Activated effector memory CD4-positive, alpha-beta T cell treated with anti-CD3 and anti-CD28 coated beads, Interleukin-2, amount 50 U/mL, for 16 hours (primary cell): ENCODE results near the gene NCKAP5.
"Not testable (repeated sequence)": the region's sequence is repeated elsewhere in the genome, so short reads cannot be mapped to it uniquely, and the experiment has no call there.

ENCODE experiments used
- DNase-seq: peaks from one replicate; pipeline ENCODE4 v3.0.0-alpha.2; 2020

Gene NCKAP5

GRCh38 chr2:133249362-133249761, 318.9 kb downstream of the NCKAP5 start:
- DNase-seq = no peak

- DNase-seq = no peak
These were observed 320.0 kb downstream of the NCKAP5 start for GRCh38 chr2:133248264-133248663.

- DNase-seq = no peak
These were observed 320.6 kb downstream of the NCKAP5 start for GRCh38 chr2:133247631-133248030.

GRCh38 chr2:133241224-133241571, 327.1 kb downstream of the NCKAP5 start:
- no peak for DNase-seq

- DNase-seq = no peak
These were observed 327.6 kb downstream of the NCKAP5 start for GRCh38 chr2:133240491-133241223.

GRCh38 chr2:133235968-133236367, 332.3 kb downstream of the NCKAP5 start:
- DNase-seq = no peak

GRCh38 chr2:133232556-133232955, 335.7 kb downstream of the NCKAP5 start:
- no peak for DNase-seq

GRCh38 chr2:133231264-133231663, 337.0 kb downstream of the NCKAP5 start:
- DNase-seq = no peak

GRCh38 chr2:133229974-133230373, 338.3 kb downstream of the NCKAP5 start:
- no peak for DNase-seq

GRCh38 chr2:133223226-133223625, 345.0 kb downstream of the NCKAP5 start:
- no peak for DNase-seq

- no peak for DNase-seq
These were observed 346.9 kb downstream of the NCKAP5 start for GRCh38 chr2:133221398-133221797.

GRCh38 chr2:133218204-133218603, 350.1 kb downstream of the NCKAP5 start:
- no peak for DNase-seq

- no peak for DNase-seq
These were observed 352.8 kb downstream of the NCKAP5 start for GRCh38 chr2:133215477-133215876.

GRCh38 chr2:133213651-133214050, 354.6 kb downstream of the NCKAP5 start:
- no peak for DNase-seq

GRCh38 chr2:133209325-133209724, 358.9 kb downstream of the NCKAP5 start:
- no peak for DNase-seq

GRCh38 chr2:133206666-133207065, 361.6 kb downstream of the NCKAP5 start:
- DNase-seq = not testable (repeated sequence)

GRCh38 chr2:133204421-133204820, 363.8 kb downstream of the NCKAP5 start:
- DNase-seq = no peak

- DNase-seq = no peak
These were observed 367.4 kb downstream of the NCKAP5 start for GRCh38 chr2:133200684-133201421.

- DNase-seq = no peak
These were observed 369.6 kb downstream of the NCKAP5 start for GRCh38 chr2:133198678-133199077.

GRCh38 chr2:133197156-133197555, 371.1 kb downstream of the NCKAP5 start:
- DNase-seq = no peak

- no peak for DNase-seq
These were observed 373.4 kb downstream of the NCKAP5 start for GRCh38 chr2:133194777-133195335.

GRCh38 chr2:133194362-133194655, 374.0 kb downstream of the NCKAP5 start:
- no peak for DNase-seq

- no peak for DNase-seq
These were observed 374.5 kb downstream of the NCKAP5 start for GRCh38 chr2:133193544-133194361.

GRCh38 chr2:133192028-133192427, 376.2 kb downstream of the NCKAP5 start:
- no peak for DNase-seq
